Measurements from ENCODE around the gene POU4F1. TPM values are rescaled to one million over a fixed set of nuclear protein-coding genes. Genes with fewer than 3 reads are reported as not detected.

Gene POU4F1
- total RNA-seq, 4 donors from 2014 or later = not detected

DNA sequence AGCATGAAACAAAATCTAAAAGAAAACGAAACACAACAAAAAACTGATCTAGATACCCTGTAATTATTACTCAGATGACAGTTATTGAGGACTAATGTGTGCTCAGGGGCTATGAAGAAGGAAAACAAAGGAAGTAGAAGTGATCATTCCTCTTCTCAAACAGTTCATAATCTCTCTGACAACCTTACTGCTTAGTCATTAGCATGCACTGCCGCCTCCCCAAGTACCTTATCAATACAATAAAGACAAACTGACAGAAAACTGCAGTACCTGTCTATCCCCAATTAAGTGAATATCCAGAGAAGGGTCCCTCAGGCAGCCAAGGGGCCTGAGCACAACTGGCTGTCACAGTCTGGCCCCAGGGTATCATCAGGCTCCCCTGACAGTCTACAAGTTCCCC is 22.0 kb upstream of the POU4F1 start:
- Histone ChIP-seq H3K9me3 (no peaks in the 10 kb centered on the region), H3K36me3 (peaks cover 0 to 56% (median 0%) of the 10 kb centered on the region in 3 donors), H3K27me3 (no peaks in the 10 kb centered on the region), H3K27ac (no peak overlapping the region), H3K4me3 (no peak overlapping the region), H3K4me1 (no peaks in the 10 kb centered on the region)
- DNase-seq = no peak
- intact Hi-C loops (cut with DNase I) = no loop called here
- WGBS, 2 donors = 79 to 95% methylated on average over 2 of the region's 2 CpGs
- TF ChIP-seq, protein P1, sequence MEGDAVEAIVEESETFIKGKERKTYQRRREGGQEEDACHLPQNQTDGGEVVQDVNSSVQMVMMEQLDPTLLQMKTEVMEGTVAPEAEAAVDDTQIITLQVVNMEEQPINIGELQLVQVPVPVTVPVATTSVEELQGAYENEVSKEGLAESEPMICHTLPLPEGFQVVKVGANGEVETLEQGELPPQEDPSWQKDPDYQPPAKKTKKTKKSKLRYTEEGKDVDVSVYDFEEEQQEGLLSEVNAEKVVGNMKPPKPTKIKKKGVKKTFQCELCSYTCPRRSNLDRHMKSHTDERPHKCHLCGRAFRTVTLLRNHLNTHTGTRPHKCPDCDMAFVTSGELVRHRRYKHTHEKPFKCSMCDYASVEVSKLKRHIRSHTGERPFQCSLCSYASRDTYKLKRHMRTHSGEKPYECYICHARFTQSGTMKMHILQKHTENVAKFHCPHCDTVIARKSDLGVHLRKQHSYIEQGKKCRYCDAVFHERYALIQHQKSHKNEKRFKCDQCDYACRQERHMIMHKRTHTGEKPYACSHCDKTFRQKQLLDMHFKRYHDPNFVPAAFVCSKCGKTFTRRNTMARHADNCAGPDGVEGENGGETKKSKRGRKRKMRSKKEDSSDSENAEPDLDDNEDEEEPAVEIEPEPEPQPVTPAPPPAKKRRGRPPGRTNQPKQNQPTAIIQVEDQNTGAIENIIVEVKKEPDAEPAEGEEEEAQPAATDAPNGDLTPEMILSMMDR (IDR thresholded peaks at IDR 0.05) = no peak
- no peak for TF ChIP-seq POLR2A (IDR thresholded peaks at IDR 0.05)

DNA sequence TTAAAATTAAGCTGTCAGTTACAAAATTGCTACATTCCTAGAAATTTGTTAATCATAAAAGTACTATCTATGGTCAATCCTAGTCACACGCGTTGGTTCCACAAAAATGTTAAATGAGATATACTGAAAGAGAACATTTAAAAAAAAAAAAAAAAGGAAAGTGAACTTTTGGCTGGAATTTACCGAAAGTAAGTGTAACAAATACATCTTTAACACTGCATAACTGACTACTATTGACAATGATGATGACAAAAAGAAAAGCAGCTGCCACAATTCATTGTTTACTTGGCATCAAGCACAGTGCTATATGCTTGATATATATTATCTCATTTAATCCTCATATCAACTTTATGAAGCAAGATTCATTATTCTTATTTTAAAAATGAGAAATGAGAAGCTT is 19.8 kb upstream of the POU4F1 start:
- H3K27ac ChIP-seq = no peak overlapping the region
- no peaks in the 10 kb centered on the region for H3K4me1 ChIP-seq
- no peaks in the 10 kb centered on the region for H3K9me3 ChIP-seq
- 94 to 99% methylated on average over 3 of the region's 3 CpGs for WGBS, 2 donors
- no peaks in the 10 kb centered on the region for H3K27me3 ChIP-seq
- TF ChIP-seq, protein P1 (IDR thresholded peaks at IDR 0.05) = no peak
- no peak for TF ChIP-seq POLR2A (IDR thresholded peaks at IDR 0.05)
- peaks cover 0 to 35% (median 0%) of the 10 kb centered on the region in 3 donors for H3K36me3 ChIP-seq
- intact Hi-C loops (cut with DNase I) = no loop called here
- no peak overlapping the region for H3K4me3 ChIP-seq
- DNase-seq = no peak

DNA sequence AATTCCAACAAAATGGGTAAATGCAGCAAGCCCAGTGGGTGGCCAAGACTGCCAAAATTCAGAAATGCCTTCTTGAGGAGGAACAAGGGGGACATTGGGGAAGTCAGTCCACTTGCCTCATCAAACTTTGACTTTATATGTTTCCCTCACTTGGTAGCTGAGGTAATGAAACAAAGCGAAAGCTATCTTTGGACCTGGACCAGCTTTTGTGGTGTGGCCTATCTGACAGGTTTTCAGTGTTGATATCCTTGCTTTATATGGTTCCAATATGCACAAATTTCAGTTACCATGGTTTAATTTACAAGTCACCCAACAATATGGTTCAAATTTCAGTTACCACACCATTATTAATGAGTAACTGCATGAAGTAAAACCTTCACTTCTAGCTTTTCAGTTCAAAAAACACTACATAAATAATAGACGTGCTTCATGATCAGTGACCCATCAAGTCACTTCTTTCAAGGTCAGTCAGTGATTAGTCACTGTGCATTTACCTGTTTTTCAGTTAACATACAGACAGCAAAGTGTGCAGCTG is 17.7 kb upstream of the POU4F1 start:
- Histone ChIP-seq H3K27ac (no peak overlapping the region), H3K9me3 (no peaks in the 10 kb centered on the region), H3K4me1 (no peaks in the 10 kb centered on the region), H3K36me3 (peaks cover 0 to 36% (median 5%) of the 10 kb centered on the region in 3 donors), H3K27me3 (no peaks in the 10 kb centered on the region), H3K4me3 (no peak overlapping the region)
- intact Hi-C loops (cut with DNase I) = no loop called here
- no peak for DNase-seq
- no peak for TF ChIP-seq POLR2A (IDR thresholded peaks at IDR 0.05)
- TF ChIP-seq, protein P1 (IDR thresholded peaks at IDR 0.05) = no peak
- WGBS, 2 donors = 82 to 97% methylated on average over 2 of the region's 2 CpGs

DNA sequence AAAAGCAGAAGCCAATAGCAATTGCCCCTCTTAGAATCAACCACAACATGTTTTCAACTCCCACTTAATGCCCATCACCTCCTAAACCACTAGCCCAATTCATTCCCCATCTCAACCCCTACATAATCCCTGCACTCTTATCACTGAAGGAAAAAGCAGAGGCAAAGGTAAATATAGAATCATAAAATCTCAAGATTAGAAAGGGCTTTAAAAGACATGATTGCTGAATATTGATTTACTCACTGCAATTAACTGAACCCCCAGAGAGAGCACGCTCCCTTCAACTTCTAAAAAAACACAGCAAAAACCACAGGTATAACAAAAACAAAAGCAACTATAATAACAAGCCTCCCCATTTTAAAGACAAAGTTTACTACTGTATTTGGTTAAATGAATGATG is 15.1 kb upstream of the POU4F1 start:
- H3K27ac ChIP-seq = no peak overlapping the region
- H3K4me1 ChIP-seq = no peaks in the 10 kb centered on the region
- H3K4me3 ChIP-seq = no peak overlapping the region
- DNase-seq = no peak
- H3K27me3 ChIP-seq = peaks cover 0 to 4% (median 0%) of the 10 kb centered on the region in 4 donors
- TF ChIP-seq, protein P1 (IDR thresholded peaks at IDR 0.05) = no peak
- TF ChIP-seq POLR2A (IDR thresholded peaks at IDR 0.05) = no peak
- H3K36me3 ChIP-seq = peaks cover 0 to 39% (median 5%) of the 10 kb centered on the region in 3 donors
- 93 to 100% methylated on average over 1 of the region's 1 CpG for WGBS, 2 donors
- no peaks in the 10 kb centered on the region for H3K9me3 ChIP-seq
- intact Hi-C loops (cut with DNase I) = no loop called here

GRCh38 chr13:78611040-78611439 is 7.7 kb upstream of the POU4F1 start:
- H3K4me3 ChIP-seq = no peak overlapping the region
- TF ChIP-seq POLR2A (IDR thresholded peaks at IDR 0.05) = no peak
- TF ChIP-seq, protein P1 (IDR thresholded peaks at IDR 0.05) = no peak
- peaks cover 20 to 41% (median 22%) of the 10 kb centered on the region in 3 donors for H3K4me1 ChIP-seq
- no peaks in the 10 kb centered on the region for H3K9me3 ChIP-seq
- no peak overlapping the region for H3K27ac ChIP-seq
- DNase-seq = no peak
- peaks cover 9 to 63% (median 34%) of the 10 kb centered on the region in 4 donors for H3K27me3 ChIP-seq
- intact Hi-C loops (cut with DNase I) = no loop called here
- peaks cover 0 to 16% (median 0%) of the 10 kb centered on the region in 3 donors for H3K36me3 ChIP-seq
- WGBS, 2 donors = 64% methylated on average over 3 of the region's 3 CpGs
